Hypothalamus (tissue), 51 donors: ENCODE measurements around the gene DGKG.

ENCODE experiments used
- DNase-seq, 51 donors: peaks; one replicate each; lab custom pipeline; 2025; lab: John Stamatoyannopoulos, UW

Gene DGKG

DNA sequence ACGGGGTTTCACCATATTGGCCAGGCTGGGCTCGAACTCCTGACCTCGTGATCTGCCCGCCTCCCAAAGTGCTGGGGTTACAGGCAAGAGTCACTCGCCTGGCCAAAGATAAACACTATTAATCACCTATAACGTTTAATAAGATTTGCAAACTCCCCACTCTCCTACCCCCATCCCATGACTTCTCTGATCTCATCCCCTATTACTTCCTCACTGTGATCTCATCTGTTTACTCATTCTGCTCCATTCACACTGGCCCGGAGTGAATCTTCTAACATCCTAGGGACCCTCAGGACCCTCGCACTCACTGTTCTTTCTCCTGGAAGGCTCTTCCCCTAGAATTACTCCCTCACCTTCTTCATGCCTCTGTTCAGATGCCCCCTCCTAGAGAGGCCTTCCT lies 78.9 kb downstream of the DGKG start:
- DNase-seq, result no peak

DNA sequence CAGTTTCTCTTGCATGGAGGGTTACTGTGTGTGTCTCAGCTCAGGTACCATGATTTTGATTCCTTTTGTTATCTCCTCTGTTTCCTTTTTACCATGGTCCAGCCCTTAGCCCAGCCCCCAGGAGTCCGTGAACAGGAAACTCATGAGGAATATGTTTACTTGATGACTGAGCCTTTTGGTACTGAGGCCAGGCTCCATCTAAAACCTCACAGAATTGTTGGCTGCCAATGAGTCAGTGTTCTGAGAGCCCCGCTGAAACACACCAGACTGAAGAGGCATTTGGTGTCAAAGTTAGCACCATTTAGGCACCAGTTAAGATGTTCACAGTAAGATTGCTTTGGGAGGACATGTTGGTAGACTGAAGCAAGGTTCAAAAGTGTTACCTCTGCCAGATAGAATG lies 80.9 kb downstream of the DGKG start:
- DNase-seq, result peak in 1 of 51 donors; percentile 5

DNA sequence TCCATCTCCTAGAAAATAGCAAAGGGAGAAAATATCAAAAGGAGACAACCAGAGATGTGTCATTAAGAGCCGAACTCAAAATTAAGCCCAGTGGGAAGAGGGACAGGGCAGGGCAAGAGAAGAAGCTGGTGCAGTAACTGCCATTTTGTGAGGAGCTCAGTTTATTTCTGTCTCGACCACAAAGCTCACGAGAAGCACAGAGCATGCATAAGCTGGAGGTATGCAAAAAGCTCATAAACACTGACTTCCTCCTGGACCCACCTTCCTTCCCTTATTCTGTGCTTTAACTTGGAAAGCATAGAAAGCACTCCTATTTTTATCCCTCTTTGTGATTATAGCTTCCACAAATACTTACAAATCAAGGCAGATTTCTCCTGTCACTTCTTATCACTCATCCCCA lies 81.3 kb downstream of the DGKG start:
- DNase-seq, result no peak

- DNase-seq, result peak in 5 of 51 donors; percentile 2 to 35 (median 14)
These were observed 84.6 kb downstream of the DGKG start for GRCh38 chr3:186277268-186277909.

- no peak for DNase-seq
These were observed 86.6 kb downstream of the DGKG start for GRCh38 chr3:186275436-186275835.

GRCh38 chr3:186273586-186273985 lies 88.4 kb downstream of the DGKG start:
- DNase-seq, result peak in 3 of 51 donors; percentile 6 to 10 (median 9)

DNA sequence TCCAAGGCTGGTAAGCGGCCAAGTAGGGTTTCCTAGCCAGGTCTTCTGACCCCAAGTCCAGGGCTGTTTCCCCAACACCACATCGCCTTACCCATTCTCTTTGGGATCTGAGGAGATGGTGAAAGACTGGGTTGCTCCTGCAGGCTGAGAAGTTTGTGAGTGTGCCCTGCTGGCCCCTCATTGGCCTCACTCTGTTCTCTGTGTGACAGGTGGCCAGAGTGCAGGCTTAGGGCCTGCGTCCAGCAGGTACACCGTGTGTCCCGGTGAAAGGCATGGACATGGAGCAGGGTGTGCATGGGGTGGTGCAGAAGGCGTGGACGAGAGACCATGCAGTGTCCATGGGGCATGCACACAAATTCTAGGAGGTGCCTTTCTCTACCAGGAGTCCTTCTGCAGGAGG lies 91.3 kb downstream of the DGKG start:
- DNase-seq, result no peak

- DNase-seq, result no peak
These were observed 93.2 kb downstream of the DGKG start for GRCh38 chr3:186268616-186269448.

GRCh38 chr3:186267758-186268157 lies 94.3 kb downstream of the DGKG start:
- no peak for DNase-seq

DNA sequence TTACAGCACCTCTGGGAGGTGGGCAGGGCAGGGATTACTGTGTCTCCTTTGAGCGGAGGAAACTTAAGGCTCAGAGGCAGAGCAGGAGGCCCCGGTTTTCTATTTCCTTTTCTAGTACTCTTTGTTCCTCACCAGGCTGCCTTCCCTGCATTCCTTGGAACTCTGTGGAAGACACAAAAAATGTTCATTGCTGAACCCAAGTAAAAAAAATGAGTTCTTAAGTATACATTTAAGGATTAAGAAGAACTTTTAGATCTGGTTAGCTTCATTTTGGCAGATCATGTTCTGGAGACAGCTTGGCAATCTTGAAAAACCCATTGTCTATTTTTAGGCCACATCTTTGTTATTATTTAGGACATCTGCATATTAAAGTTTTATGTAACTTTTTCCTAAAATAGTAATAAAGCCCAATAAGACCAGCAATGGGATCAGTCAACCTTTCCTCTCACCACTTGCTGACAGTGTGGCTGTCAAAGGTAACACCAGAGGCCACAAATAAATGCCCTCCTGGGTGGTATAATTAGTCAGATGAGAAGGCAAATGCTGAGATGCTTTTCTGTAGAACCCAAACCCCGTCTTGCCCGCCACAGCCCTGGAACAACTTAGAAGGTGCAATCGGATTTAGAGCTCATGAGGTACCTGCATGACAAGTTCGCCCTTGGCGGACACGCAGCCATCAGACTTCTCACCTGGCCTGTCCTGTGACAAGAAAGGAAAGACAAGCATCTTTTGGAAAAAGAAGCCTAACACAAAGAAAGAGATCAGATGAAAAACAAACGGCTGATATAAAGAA lies 97.2 kb downstream of the DGKG start:
- DNase-seq, result no peak

GRCh38 chr3:186261638-186262037 lies 100.4 kb downstream of the DGKG start:
- no peak for DNase-seq

DNA sequence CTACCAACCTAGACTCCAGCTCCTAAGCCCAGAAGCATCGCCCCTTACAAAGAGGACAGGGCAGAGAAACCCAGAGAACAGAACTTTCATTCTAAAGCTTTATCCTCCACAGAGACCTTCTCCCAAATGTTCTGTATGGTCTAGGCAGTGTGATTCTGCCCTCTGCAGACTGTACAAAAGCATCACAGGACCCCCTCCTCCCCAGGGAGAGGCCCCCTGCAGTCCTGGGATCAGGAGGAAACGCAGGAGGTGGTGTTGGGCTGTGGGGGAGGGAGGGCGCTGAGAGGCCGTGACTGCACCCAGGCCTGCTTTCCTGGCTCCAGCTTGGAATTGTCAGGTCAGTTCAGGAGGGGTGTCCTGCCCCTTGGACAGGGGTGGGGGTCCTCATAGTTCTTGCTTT lies 101.3 kb downstream of the DGKG start:
- DNase-seq, result no peak

GRCh38 chr3:186259612-186260383 lies 102.2 kb downstream of the DGKG start:
- peak in 38 of 51 donors; percentile 9 to 73 (median 36) for DNase-seq

GRCh38 chr3:186258968-186259367 lies 103.1 kb downstream of the DGKG start:
- DNase-seq, result no peak

DNA sequence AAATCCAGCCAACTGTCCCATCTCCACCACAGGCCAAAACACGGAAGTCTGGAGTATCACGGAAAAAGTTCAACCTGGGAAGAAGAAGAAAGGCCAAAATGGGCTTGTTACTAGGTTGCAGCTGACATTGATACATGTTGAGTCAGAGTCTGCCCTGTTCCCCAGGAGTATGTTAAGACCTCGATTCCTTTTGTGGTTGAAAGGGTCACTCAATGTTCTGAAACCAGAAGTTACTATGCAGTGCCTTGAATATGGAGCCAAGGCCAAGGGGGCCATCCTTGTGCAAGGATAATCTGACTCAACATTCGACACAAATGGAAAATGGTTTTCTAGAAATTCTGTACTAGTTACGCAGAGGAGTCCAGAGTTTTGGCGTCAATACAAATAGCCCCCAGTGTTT lies 104.2 kb downstream of the DGKG start:
- no peak for DNase-seq

DNA sequence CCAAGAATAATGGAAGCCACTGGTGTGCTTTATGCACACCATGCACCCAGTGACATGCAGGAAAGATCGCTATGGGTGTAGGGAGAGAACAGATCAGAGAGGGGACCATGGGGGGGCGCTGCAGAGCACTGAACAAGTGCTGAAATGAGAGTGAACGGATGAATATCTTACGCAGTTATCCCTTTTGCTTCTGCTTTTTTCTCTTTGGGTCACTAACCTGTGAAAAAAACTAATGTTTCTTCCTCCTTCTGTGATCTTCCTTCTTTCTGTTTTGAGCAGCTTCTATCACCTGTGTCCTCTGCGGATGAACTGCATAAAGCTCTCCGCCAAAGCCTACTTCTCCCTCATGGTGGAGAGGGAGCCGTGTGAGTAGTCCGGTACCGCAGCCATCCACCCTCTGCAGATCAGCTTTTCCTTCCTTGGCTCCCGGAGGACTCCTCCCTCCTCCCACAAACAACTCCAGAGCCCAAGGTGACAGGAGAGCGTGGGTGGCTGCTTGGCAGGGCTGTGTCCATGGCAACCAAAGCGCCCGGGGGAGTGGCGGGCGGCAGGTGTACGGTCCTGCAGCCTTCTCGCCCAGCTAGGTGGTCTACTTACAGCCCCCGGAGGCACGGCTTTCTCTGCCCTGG lies 106.2 kb downstream of the DGKG start:
- DNase-seq, result peak in 13 of 51 donors; percentile 5 to 60 (median 20)

DNA sequence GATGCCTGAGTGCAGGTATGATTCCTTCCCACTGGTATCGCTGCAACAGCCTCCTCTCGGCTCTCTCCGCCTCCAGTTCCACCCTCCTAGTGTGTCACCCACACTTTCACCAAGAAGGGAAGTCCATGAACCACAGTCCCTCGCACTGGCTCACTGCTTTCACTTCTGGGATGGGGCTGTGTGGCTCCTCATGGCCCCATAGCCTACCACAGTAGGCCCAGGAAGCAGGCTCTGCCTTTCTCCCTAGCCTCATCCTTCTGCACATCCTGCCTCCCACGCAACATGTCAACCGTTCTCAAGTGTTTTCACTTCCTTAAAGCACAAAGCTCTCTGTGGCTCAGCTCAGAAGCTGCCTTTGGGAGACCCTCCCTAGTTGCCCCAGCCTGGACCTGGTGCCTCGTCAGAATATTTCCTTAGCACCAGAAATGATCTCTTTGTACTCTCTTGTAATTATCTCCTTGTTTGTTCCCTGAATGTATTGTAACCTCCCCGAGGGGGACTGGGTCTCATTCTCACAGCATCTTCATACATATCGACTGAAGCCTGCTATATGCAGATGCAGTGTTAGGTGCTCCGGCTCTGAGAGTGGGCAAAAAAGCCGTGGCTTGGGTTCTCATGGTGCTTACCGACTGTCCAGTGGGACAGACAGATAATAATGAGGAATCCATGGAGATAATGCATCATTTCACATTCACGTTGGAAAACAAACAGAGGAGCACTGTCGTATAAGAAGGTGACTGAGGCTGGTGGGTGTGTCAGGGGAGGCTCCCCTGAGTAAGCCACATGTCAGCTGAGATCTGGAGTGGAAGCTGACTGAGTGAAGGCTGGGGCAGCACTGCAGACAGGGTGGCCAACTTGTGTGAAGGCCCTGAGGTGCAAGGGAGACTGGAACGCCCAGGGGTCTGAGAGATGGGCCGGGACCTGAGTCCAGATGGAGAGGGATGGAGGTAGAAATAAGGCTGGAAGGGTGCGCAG lies 107.1 kb downstream of the DGKG start:
- DNase-seq, result peak in 13 of 51 donors; percentile 7 to 69 (median 18)

- DNase-seq, result no peak
These were observed 110.0 kb downstream of the DGKG start for GRCh38 chr3:186251948-186252619.
